HG03066 (cell line): ENCODE measurements around the gene RAP1GDS1.
"Not testable (repeated sequence)": the region's sequence is repeated elsewhere in the genome, so short reads cannot be mapped to it uniquely, and the experiment has no call there.

Experiments
- ATAC-seq: cut with Tn5 transposase; IDR thresholded peaks from one replicate; pipeline ENCODE4 v1.9.1; 2021; ENCODE audit warnings: low read depth; ENCODE audit not compliant: unreplicated experiment

RAP1GDS1 gene

DNA sequence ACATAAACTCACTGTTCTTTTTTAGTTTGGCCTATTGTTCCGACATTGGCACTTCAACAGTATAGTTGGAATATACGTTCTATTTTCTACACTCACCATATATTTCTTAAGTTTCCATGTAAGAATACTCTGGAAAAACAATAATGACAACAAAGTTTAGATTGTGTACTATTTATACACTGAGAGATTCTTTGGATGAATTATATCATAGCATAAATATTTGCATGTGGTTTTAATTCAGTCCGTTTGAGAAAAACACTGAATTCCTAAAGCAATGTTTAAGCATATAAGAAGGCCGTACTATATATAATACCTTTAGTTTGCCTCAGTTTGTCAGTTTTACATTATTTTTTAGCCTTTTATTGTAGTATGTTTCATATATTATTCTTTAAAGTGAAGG is 82.4 kb downstream of the RAP1GDS1 start:
- no peak for ATAC-seq

DNA sequence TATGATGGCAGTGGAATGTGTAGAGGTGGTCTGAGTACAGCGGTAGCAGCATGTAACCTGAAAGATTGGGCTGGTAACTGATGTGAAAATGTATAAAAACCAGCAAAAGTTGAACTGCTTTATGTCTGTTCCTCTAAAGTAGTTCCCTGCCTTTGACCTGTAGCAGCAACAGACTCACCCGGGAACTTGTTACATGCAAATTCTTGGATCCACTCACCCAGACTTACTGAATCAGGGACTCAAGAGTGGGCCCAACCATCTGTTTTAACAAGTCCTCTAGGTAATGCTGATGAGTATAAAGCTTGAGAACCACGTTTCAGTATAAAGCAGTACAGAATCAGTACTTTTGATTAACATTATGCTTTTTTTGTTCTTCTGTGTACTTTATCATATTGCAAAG is 84.7 kb downstream of the RAP1GDS1 start:
- ATAC-seq, result no peak

DNA sequence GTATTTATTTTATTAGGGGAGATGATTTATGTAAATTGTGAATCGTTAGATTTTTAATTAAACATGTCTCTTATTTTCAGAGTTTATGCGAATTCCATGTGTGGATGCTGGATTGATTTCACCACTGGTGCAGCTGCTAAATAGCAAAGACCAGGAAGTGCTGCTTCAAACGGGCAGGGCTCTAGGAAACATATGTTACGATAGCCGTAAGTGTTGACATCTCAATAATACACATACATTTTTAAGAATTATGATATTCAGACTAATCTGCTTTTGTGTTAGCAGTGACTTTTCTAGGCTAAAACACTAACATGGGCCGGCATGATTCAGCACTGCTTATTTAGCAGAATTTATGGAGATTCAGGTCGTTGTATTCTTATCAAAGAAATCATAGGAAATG is 91.2 kb downstream of the RAP1GDS1 start:
- ATAC-seq, result no peak

GRCh38 chr4:98352940-98353339 is 91.8 kb downstream of the RAP1GDS1 start:
- ATAC-seq, result no peak

- ATAC-seq, result no peak
Measured at GRCh38 chr4:98358630-98359248, 97.6 kb downstream of the RAP1GDS1 start.

DNA sequence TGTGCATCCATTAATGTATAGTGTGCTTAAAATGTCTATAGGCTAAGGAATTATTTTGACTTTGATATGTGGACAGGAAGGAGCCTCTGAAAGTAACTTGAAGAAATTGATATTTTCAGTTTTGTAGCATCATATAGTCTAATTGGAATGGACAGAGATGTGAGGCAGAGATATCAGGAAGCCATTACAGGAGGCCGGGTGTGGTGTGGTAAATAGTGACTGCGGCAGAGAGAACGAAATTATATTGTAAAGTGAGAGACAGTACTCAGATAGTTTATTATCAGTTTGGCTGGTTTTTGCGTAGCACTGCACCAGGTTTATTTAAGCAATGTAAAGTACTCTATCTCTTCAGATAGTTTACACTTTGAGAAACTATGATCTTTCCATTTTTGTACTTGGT is 98.5 kb downstream of the RAP1GDS1 start:
- no peak for ATAC-seq

GRCh38 chr4:98363431-98363830 is 102.2 kb downstream of the RAP1GDS1 start:
- ATAC-seq, result no peak

GRCh38 chr4:98366275-98366674 is 105.1 kb downstream of the RAP1GDS1 start:
- not testable (repeated sequence) for ATAC-seq

DNA sequence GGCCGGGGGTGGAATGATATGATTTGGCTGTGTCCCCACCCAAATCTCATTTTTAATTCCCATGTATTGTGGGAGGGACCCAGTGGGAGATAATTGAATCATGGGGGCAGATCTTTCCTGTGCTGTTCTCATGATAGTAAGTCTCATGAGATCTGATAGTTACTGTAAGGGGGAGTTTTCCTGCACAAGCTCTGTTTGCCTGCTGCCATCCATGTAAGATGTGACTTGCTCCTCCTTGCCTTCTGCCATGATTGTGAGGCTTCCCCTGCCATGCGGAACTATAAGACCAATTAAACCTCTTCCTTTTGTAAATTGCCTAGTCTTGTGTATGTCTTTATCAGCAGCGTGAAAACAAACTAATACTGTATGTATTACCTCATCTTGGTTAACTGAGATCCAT is 106.8 kb downstream of the RAP1GDS1 start:
- not testable (repeated sequence) for ATAC-seq

DNA sequence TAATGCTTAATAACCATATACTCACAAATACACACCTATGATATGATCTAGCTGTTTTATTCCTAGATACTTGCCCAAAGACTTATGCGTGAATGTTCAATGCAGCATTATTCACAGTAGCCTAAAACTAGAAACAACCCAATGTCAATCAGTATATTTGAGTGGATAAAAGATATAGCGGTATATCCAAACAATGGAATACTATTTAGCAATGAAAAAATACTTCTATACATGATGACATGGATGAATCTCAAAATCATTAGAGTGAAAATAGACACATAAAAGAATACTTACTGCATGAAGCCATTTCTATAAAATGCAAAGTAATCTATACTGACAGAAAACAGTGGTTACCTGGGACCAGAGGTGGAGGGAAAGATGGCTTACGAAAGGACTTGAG is 108.1 kb downstream of the RAP1GDS1 start:
- no peak for ATAC-seq

DNA sequence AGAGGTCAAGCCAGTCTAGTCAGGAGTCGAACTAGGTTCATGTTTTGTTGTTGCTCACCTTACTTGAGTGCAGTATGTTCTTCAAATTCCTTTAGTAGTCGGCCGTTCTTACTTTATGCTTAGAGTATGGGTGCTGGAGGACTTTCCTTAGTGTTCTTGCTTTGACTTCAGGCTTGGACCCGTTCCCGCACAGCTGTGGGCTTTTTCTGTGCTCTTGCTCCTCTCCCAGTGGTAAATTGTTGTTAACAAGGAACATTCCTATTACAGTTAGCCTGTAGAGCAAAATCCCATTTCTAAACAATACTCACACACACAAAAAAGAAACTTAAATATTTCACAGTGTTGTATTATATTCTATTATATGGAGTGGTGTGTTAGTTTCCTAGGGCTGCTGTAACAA is 113.5 kb downstream of the RAP1GDS1 start:
- ATAC-seq, result no peak

DNA sequence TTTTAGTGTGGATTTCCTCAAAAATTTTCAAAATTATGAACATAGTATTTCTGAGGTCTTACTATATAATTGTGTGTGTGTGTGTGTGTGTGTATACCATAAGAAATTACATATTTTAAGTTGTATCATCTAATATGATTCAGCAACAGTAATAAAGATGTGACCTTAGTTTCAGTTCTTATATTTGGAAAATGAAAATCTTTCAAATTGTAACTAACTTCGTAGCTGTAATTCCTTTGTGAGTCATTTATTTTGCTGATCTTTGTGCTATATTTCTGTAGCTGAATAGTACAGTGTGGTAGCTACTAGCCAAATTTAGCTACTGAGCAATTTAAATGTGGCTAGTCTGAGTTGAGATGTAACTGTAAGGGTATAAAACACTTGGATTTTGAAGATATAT is 116.4 kb downstream of the RAP1GDS1 start:
- no peak for ATAC-seq

GRCh38 chr4:98381306-98381705 is 120.1 kb downstream of the RAP1GDS1 start:
- no peak for ATAC-seq

DNA sequence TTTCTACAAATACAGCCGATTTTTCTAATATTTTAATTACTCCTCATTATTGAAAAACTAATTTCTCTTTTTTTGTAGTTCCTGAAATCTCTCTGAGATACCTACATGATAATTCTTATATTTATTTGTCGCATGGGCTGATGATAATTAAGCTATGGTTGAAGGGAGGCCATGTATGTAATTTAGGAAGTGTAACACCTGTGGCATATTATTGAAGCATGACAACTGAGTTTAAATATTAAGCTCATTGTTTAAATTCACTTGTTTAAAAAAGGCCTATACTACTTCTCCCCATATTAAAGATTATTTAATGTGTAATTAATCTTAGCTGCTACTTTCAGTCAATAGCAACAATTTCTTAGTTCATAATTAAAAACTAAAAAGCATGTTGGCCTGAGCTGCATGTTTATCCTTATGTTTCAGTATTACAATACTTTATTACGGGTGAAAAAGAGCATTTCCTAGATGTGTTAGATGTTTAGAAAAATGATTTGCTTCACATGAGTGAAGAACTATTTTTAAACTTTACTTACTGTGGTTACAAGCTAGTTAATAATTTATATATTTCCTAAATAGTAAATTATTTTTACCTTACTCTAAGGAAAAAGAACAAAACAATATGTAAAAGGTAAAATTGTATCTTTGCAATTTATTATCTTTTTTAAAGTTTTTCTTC is 122.4 kb downstream of the RAP1GDS1 start:
- no peak for ATAC-seq

DNA sequence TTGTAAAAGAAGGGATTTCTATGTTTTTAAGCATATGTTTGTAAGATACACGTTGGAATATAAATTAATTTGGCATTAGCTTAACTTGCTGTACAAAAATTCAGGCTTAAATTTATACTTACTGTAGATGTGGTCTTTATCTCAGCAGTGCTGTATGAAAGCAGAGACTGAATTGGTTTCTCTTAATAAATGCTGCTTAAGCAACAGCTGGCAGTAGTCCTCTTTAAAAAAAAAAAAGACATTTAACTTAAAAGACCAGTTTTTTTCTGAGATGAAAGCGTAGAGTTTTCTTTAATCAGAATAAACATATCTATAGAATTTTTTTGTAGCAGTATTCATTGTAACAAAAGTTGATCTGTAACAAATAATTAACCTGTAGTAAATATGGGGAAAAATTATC is 124.6 kb downstream of the RAP1GDS1 start:
- no peak for ATAC-seq

- no peak for ATAC-seq
Measured at GRCh38 chr4:98387345-98388026, 126.3 kb downstream of the RAP1GDS1 start.

DNA sequence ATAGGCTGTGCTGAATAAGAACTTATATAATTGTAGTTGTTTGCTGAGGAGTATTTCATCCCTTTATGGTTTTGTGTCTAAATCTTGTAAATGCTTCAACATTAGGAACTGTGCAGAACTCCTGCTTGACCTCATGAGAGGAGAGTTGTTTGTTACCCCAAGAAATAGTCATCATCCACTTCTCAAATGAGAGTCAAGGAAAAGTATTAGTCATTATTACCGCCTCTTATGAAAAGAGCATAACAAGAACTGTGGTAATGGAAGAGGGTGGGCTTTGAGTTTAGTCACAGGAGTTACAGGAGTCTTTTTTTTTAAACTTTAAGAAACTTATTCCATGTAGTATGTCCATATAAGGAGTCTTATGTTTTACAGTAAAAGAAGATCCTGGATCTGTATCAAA is 132.9 kb downstream of the RAP1GDS1 start:
- ATAC-seq, result no peak

- no peak for ATAC-seq
Measured at GRCh38 chr4:98399915-98400314, 138.7 kb downstream of the RAP1GDS1 start.

DNA sequence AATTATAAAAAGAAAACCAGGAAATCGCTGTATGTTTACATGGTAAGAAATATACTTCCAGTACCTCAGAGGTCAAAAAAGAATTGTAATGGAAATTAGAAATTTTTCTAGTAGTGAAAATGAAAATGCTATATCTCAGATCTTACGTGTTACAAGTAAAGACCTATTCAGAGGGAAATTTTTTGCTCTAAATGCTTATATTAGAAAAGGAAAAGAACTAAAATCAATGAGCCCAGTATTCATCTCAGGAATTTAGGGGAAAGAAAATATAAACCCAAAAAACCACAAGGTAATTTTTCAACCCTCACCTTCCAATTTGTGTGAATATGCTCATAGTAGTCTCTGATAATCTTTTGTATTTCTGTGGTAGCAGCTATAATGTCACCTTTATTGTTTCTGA is 145.6 kb downstream of the RAP1GDS1 start:
- ATAC-seq, result no peak

DNA sequence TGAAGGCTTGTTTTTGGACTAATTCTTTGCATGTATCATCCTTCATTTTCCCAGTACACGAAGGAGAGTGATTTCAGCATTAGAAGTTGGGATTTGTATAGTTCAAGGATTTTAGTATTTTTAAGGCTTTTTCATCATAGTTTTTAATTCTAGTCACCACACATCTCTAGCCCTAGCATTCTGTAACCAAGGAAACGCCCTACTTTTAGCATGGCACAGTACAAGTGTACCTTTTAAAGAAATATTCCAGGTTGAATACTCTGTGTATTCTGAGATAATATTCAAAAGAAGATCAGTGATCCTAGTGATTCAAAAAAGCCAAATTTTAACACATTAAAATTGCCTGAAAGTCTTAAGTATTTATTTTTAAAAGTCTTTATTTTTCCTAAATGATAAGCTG is 150.5 kb downstream of the RAP1GDS1 start:
- no peak for ATAC-seq

DNA sequence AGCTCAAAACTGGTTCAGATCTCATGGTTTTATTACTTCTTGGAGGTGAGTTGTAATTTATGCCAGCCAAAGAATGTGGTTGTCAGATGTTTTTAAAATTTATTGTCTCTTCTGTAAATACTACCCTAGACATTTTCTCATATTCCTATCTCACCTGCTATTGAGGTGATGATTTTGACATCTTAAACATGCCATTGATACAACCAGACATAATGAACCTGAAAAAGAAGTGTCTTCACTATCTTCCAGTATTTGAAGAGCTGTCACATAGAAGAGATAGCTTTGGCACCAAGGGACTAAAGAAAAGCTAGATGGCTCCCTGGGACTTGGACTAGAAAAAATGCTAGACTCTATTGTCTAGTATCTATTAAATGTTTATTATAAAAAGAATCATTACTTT is 155.7 kb downstream of the RAP1GDS1 start:
- ATAC-seq, result no peak

- ATAC-seq, result not testable (repeated sequence)
Measured at GRCh38 chr4:98420151-98420550, 159.0 kb downstream of the RAP1GDS1 start.
